HepG2 (cell line): Measurements from ENCODE around the gene RPL4. TPM values are rescaled to one million over a fixed set of nuclear protein-coding genes. Genes with fewer than 3 reads are reported as not detected.

Experiments
- ATF7-NPFF ChIP-seq: sonication (generic); formaldehyde crosslinking; IDR thresholded peaks from 2 replicates; pipeline ENCODE4 v1.8.1; 2023; ENCODE audit warnings: mild to moderate bottlenecking, low read depth, missing genetic modification reagents, moderate library complexity
- ELF3 ChIP-seq: IDR thresholded peaks from 2 replicates; pipeline ENCODE4 v1.6.1; 2016; ENCODE audit warnings: missing genetic modification reagents, missing compliant biosample characterization
- ESRRA ChIP-seq: sonication (generic); formaldehyde crosslinking; IDR thresholded peaks from 2 replicates; pipeline ENCODE4 v1.5.1; 2020; ENCODE audit warnings: mild to moderate bottlenecking, low read depth, missing genetic modification reagents
- GRHL1 ChIP-seq: sonication (generic); formaldehyde crosslinking; conservative IDR thresholded peaks from 2 replicates; pipeline ENCODE4 v1.8.0; 2022; ENCODE audit warnings: missing genetic modification reagents
- KLF13 ChIP-seq: sonication (generic); formaldehyde crosslinking; IDR thresholded peaks from 2 replicates; pipeline ENCODE4 v1.4.0; 2020; ENCODE audit warnings: mild to moderate bottlenecking, missing genetic modification reagents
- NFKBIZ ChIP-seq: IDR thresholded peaks from 2 replicates; pipeline ENCODE4 v1.6.1; 2018; ENCODE audit warnings: missing genetic modification reagents, missing compliant biosample characterization
- NR3C1 ChIP-seq: sonication (generic); formaldehyde crosslinking; IDR thresholded peaks from 2 replicates; pipeline ENCODE4 v1.4.0; 2020; ENCODE audit warnings: missing genetic modification reagents
- RARA ChIP-seq: IDR thresholded peaks from 2 replicates; pipeline ENCODE4 v1.6.1; 2016; ENCODE audit warnings: missing genetic modification reagents, missing compliant biosample characterization
- RCOR2 ChIP-seq: IDR thresholded peaks from 2 replicates; pipeline ENCODE4 v1.6.1; 2016; ENCODE audit warnings: missing biosample characterization, missing genetic modification reagents
- SALL1 ChIP-seq: sonication (generic); formaldehyde crosslinking; IDR thresholded peaks from 2 replicates; pipeline ENCODE4 v1.8.0; 2022; ENCODE audit warnings: mild to moderate bottlenecking, missing genetic modification reagents
- SCMH1 ChIP-seq: sonication (generic); formaldehyde crosslinking; IDR thresholded peaks from 2 replicates; pipeline ENCODE4 v1.9.0; 2021; ENCODE audit warnings: missing genetic modification reagents, mild to moderate bottlenecking, borderline replicate concordance
- SRSF9 ChIP-seq: fragments of 200-400 bp; formaldehyde crosslinking; IDR thresholded peaks from 2 replicates; pipeline ENCODE4 v1.6.1; 2018; ENCODE audit warnings: borderline replicate concordance, mild to moderate bottlenecking, low read depth, low read length; ENCODE audit not compliant: insufficient read depth, poor library complexity, severe bottlenecking
- ZMYM4 ChIP-seq: sonication (generic); formaldehyde crosslinking; IDR thresholded peaks from 2 replicates; pipeline ENCODE4 v1.8.1; 2023; ENCODE audit warnings: mild to moderate bottlenecking, missing genetic modification reagents
- ZNF550 ChIP-seq: sonication (generic); formaldehyde crosslinking; IDR thresholded peaks from 2 replicates; pipeline ENCODE4 v1.4.0; 2020; ENCODE audit warnings: mild to moderate bottlenecking, missing genetic modification reagents, borderline replicate concordance
- ZNF703 ChIP-seq: sonication (generic); formaldehyde crosslinking; IDR thresholded peaks from 2 replicates; pipeline ENCODE4 v1.5.1; 2020; ENCODE audit warnings: missing genetic modification reagents, mild to moderate bottlenecking, moderate library complexity, borderline replicate concordance
- ZNF792 ChIP-seq: IDR thresholded peaks from 2 replicates; pipeline ENCODE4 v1.6.1; 2016
- ZZZ3 ChIP-seq: sonication (generic); formaldehyde crosslinking; IDR thresholded peaks from 2 replicates; pipeline ENCODE4 v1.4.0; 2020; ENCODE audit warnings: missing genetic modification reagents, mild to moderate bottlenecking, borderline replicate concordance
- polyA plus RNA-seq, 8 experiments: library from polyadenylated mRNA; depleted of rRNA in 3 of 8; stranded (reverse) in 7 of 8; unstranded in 1 of 8; fragments of >200 nt; fragmentation: Illumina TruSeq in 4 of 8; extraction: Trizol in 4 of 8; gene quantifications; 2 replicates each; pipeline versions ENCODE4 v1.2.1 to v1.2.3, GENCODE V29; 2011 to 2016; ENCODE audit warnings: low read depth in 4 of 8, missing spikeins in 1 of 8, mixed read lengths in 1 of 8; ENCODE audit not compliant: insufficient read depth in 1 of 8
- total RNA-seq, 5 experiments: library from RNA; depleted of rRNA; stranded (reverse); fragments of >200 nt; fragmentation: Illumina TruSeq; extraction: Trizol; gene quantifications; 2 replicates each; pipeline ENCODE4 v1.2.3, GENCODE V29; 2016; ENCODE audit warnings: low read depth in 1 of 5
- TF ChIP-seq, protein P1 (sequence below), 2 experiments: fragments of 450-650 bp in 1 of 2; sonication (generic) in 1 of 2; formaldehyde crosslinking in 1 of 2; IDR thresholded peaks; 2 replicates each; pipeline versions ENCODE4 v1.6.1 to v1.8.0; 2016 to 2022; ENCODE audit warnings: antibody characterized with exemption in 1 of 2, mild to moderate bottlenecking in 1 of 2, missing genetic modification reagents in 1 of 2

The RPL4 gene
- total and polyA plus RNA-seq, 2 of the 13 experiments (the other 11 are each of a cell fraction or from before 2014, with no cell fraction given), result 3,630 to 3,960 TPM

DNA sequence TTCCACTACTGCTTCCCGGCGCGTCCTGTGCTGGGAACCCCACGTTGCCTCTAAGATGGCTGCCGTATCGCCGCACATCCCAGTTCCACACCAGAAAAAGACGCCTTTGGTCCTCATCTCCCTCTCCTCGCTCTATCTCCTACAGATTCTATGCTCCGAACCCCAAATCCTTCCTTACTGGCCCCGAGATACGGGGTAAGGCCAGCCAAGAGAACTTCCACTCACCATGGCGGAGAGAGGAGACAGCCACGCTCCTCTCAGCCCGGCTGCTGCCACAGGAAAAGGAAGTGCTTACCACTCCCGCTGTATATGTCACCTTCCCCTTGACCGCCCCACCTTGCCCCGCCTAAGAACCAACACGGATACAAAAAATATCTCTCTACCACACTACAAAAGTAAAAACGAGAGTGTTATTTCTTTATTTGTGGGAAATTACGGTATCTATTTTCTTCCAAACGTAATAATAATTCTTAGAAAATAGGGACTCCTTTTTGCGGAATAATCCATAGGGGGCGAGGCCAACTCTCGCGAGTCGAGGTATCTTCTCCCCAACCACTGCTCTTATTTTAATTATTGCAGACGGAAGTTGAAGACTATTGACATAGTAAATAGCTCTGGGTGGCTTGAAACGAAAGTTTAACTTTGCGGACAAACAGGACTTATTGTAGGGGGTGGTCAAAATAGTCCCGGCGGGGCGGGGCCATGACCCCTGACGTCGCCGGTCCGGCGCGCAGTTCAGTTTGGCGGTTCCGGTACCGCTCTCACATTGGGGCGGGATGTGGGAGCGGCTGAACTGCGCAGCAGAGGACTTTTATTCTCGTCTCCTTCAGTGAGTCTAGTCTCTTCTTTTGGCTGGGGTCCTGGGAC, at the start of gene RPL4, which contains the start of gene ZWILCH (continued):
- TF ChIP-seq, protein P1, sequence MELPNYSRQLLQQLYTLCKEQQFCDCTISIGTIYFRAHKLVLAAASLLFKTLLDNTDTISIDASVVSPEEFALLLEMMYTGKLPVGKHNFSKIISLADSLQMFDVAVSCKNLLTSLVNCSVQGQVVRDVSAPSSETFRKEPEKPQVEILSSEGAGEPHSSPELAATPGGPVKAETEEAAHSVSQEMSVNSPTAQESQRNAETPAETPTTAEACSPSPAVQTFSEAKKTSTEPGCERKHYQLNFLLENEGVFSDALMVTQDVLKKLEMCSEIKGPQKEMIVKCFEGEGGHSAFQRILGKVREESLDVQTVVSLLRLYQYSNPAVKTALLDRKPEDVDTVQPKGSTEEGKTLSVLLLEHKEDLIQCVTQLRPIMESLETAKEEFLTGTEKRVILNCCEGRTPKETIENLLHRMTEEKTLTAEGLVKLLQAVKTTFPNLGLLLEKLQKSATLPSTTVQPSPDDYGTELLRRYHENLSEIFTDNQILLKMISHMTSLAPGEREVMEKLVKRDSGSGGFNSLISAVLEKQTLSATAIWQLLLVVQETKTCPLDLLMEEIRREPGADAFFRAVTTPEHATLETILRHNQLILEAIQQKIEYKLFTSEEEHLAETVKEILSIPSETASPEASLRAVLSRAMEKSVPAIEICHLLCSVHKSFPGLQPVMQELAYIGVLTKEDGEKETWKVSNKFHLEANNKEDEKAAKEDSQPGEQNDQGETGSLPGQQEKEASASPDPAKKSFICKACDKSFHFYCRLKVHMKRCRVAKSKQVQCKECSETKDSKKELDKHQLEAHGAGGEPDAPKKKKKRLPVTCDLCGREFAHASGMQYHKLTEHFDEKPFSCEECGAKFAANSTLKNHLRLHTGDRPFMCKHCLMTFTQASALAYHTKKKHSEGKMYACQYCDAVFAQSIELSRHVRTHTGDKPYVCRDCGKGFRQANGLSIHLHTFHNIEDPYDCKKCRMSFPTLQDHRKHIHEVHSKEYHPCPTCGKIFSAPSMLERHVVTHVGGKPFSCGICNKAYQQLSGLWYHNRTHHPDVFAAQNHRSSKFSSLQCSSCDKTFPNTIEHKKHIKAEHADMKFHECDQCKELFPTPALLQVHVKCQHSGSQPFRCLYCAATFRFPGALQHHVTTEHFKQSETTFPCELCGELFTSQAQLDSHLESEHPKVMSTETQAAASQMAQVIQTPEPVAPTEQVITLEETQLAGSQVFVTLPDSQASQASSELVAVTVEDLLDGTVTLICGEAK (IDR thresholded peaks at IDR 0.05), result peak; percentile 88
- TF ChIP-seq, protein P1 (CRISPR knock-in tag; IDR thresholded peaks at IDR 0.05), result peak; percentile 14; the same call in 1 of the 2 replicates
- TF ChIP-seq ZMYM4 (CRISPR knock-in tag) (peak; percentile 54), ZNF792 (CRISPR knock-in tag) (0 out of 2 replicates have a peak, but pooled peaks have one; percentile 19), ATF7-NPFF (CRISPR knock-in tag) (0 out of 2 replicates have a peak, but pooled peaks have one; percentile 18), NFKBIZ (CRISPR knock-in tag) (0 out of 2 replicates have a peak, but pooled peaks have one; percentile 17), ELF3 (CRISPR knock-in tag) (peak; percentile 52; the same call in 1 of the 2 replicates), ZNF703 (CRISPR knock-in tag) (0 out of 2 replicates have a peak, but pooled peaks have one; percentile 34), KLF13 (CRISPR knock-in tag) (no peak), RARA (CRISPR knock-in tag) (peak; percentile 27; the same call in 1 of the 2 replicates), ESRRA (CRISPR knock-in tag) (no peak), SALL1 (CRISPR knock-in tag) (peak; percentile 59), RCOR2 (CRISPR knock-in tag) (no peak), NR3C1 (CRISPR knock-in tag) (no peak), GRHL1 (CRISPR knock-in tag) (no peak), SCMH1 (CRISPR knock-in tag) (no peak), ZZZ3 (CRISPR knock-in tag) (no peak; the same call in 1 of the 2 replicates), SRSF9 (no peak), ZNF550 (CRISPR knock-in tag) (no peak)
